Upper lobe of right lung (tissue), 1 donor: ENCODE measurements around the gene MIPEP. TPM values are rescaled to one million over a fixed set of nuclear protein-coding genes. Genes with fewer than 3 reads are reported as not detected.

Experiments
- ATAC-seq: fragments of 200-7000 bp; cut with Tn5 transposase; one replicate; pipeline ENCODE4 v1.9.1; 2020; ENCODE audit warnings: mild to moderate bottlenecking, moderate library complexity
- DNase-seq: peaks from one replicate; pipeline ENCODE4 v3.0.0-alpha.2; 2020
- H3K27ac ChIP-seq: fragments of 200-600 bp; one replicate; pipeline ENCODE4 v1.8.0; 2022
- H3K27me3 ChIP-seq: fragments of 200-600 bp; one replicate; pipeline ENCODE4 v1.8.0; 2022; ENCODE audit warnings: mild to moderate bottlenecking
- H3K36me3 ChIP-seq: fragments of 200-600 bp; one replicate; pipeline ENCODE4 v1.8.0; 2022
- H3K4me1 ChIP-seq: fragments of 200-600 bp; one replicate; pipeline ENCODE4 v1.8.0; 2022
- H3K4me3 ChIP-seq: fragments of 200-600 bp; one replicate; pipeline ENCODE4 v1.8.0; 2022; ENCODE audit warnings: mild to moderate bottlenecking
- H3K9me3 ChIP-seq: fragments of 200-600 bp; one replicate; pipeline ENCODE4 v1.8.0; 2022
- intact Hi-C: fragments of 100-400 bp; cut with DNase I; formaldehyde crosslinking; loops from one replicate; pipeline ENCODE4 v1.11.0; 2022
- total RNA-seq: library from RNA; stranded (reverse); fragmentation: NEBNext Ultra II Directional; extraction: Animal tissue kit (Norgen Biotek cat#: 25700); gene quantifications from one replicate; pipeline ENCODE4 v1.2.1, GENCODE V29; 2021
- TF ChIP-seq, protein P1 (sequence below): fragments of 200-600 bp; IDR thresholded peaks from one replicate; pipeline ENCODE4 v1.8.0; 2022; ENCODE audit warnings: antibody characterized with exemption
- donor health status: DM: no; HTN: yes; CAD: no; lungs with severe emphysema.

MIPEP gene
- total RNA-seq, 1 donor from 2014 or later = 13.3 TPM

DNA sequence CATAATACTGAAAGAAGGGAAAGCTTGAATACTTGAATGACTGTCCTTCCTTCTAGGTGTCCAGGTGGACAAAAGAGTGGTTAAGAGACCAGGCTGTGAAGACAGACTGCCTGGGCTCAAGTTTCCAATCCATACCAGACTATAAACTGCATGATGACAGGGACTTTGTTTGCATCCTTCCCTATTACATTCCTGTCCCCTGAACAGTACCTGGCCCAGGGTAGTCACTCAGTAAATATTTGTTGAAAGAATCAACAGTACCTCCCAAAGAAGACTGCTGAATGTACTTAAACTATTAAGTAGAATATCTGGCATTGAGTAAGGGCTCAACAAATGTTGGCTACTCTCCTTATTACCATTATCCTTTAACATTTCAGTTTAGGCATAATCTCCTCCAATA lies 29.7 kb downstream of the MIPEP start:
- intact Hi-C loops = no loop called here
- H3K9me3 ChIP-seq = no peaks in the 10 kb centered on the region

DNA sequence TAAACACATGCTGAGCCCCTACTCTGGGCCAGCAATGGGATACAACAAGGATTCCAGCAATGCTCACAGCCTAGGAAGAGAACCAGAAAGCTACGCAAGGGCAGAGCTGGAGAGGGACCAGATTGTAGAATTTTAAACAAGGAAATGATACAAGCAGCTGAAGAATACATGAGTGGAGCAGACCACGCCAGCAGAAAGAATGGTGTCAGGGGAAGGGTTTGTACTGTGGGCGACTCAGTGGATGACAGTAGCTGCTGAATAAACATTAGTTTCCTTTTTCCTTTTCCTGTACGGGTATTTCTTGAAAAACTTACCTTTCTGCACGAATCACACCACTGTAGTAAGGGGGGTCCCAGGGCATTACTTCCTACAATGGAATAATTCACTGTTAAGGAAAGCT lies 30.7 kb downstream of the MIPEP start:
- intact Hi-C loops = no loop called here
- TF ChIP-seq, protein P1, sequence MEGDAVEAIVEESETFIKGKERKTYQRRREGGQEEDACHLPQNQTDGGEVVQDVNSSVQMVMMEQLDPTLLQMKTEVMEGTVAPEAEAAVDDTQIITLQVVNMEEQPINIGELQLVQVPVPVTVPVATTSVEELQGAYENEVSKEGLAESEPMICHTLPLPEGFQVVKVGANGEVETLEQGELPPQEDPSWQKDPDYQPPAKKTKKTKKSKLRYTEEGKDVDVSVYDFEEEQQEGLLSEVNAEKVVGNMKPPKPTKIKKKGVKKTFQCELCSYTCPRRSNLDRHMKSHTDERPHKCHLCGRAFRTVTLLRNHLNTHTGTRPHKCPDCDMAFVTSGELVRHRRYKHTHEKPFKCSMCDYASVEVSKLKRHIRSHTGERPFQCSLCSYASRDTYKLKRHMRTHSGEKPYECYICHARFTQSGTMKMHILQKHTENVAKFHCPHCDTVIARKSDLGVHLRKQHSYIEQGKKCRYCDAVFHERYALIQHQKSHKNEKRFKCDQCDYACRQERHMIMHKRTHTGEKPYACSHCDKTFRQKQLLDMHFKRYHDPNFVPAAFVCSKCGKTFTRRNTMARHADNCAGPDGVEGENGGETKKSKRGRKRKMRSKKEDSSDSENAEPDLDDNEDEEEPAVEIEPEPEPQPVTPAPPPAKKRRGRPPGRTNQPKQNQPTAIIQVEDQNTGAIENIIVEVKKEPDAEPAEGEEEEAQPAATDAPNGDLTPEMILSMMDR = no peak
- no peaks in the 10 kb centered on the region for H3K4me1 ChIP-seq
- DNase-seq (no peak), ATAC-seq (no peak)
- H3K9me3 ChIP-seq = no peaks in the 10 kb centered on the region
- no peak overlapping the region for H3K27ac ChIP-seq
- peaks cover 12% of the 10 kb centered on the region for H3K36me3 ChIP-seq
- no peak overlapping the region for H3K4me3 ChIP-seq
- H3K27me3 ChIP-seq = no peaks in the 10 kb centered on the region

More for the DNA sequence above, 29.7 kb downstream of the MIPEP start:
- ATAC-seq (peak; percentile 20), DNase-seq (no peak)
- TF ChIP-seq, protein P1 = no peak
- no peak overlapping the region for H3K27ac ChIP-seq
- no peaks in the 10 kb centered on the region for H3K4me1 ChIP-seq
- H3K36me3 ChIP-seq = peaks cover 12% of the 10 kb centered on the region
- no peak overlapping the region for H3K4me3 ChIP-seq
- H3K27me3 ChIP-seq = no peaks in the 10 kb centered on the region

DNA sequence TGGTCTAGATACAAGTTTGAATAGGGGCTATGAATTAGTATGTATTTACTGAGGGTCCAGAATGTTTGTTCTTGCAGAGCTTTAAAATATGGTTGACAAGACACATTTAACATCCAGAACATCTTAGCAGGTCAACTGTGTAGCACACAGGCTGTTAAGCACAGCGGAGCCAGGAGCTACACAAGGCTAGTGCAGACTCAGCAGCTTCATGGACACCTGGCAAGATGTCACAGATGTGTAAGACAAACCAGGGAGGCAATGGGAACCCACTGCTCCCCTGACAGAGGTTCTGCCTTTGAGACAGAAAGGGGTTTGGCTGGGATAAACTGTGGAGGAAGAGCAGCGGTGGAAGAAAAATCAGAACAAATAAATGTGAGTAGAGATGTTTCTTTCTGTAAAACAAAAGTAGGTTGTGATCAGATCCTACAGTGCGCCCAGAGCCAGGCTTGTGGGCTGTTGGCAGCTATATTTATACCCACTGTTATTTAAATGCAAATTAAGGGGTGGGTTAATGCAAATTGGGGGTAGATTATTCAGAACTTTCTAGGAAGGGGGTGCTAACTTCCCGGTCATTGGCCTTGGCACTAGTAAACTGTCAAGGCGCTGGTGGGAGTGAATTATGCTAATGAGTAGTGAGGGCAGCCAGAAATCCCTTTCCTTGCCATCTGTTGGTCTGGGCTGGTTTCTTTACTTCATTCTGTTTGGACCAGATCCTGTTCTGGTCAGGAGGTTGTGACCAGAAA lies 33.0 kb downstream of the MIPEP start:
- no peaks in the 10 kb centered on the region for H3K4me1 ChIP-seq
- TF ChIP-seq, protein P1 = no peak
- intact Hi-C loops = no loop called here
- no peaks in the 10 kb centered on the region for H3K9me3 ChIP-seq
- H3K4me3 ChIP-seq = no peak overlapping the region
- H3K36me3 ChIP-seq = peaks cover 3% of the 10 kb centered on the region
- DNase-seq (no peak), ATAC-seq (no peak)
- H3K27me3 ChIP-seq = no peaks in the 10 kb centered on the region
- H3K27ac ChIP-seq = no peak overlapping the region

DNA sequence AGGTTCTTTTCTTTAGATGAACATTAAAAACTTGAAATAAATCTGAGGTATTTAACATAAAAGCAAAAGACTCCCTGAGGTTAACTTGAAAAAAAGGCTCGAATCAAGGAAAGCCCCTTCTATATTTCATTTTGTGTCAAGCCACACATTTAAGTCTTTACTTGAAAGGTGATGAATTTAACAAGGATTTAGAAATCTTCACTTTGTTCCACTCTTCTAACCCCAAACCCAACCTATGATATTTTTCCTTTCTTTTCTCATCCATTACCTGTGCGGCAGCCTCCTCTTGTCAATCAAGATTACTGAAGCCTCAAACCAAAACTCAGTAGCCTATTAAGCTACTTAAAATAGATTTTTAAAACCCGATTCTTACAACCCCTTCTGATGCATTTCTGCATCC lies 33.8 kb downstream of the MIPEP start:
- no peaks in the 10 kb centered on the region for H3K27me3 ChIP-seq
- H3K4me1 ChIP-seq = no peaks in the 10 kb centered on the region
- intact Hi-C loops = no loop called here
- no peak overlapping the region for H3K4me3 ChIP-seq
- DNase-seq (no peak), ATAC-seq (no peak)
- H3K9me3 ChIP-seq = no peaks in the 10 kb centered on the region
- no peaks in the 10 kb centered on the region for H3K36me3 ChIP-seq
- H3K27ac ChIP-seq = no peak overlapping the region
- TF ChIP-seq, protein P1 = no peak

DNA sequence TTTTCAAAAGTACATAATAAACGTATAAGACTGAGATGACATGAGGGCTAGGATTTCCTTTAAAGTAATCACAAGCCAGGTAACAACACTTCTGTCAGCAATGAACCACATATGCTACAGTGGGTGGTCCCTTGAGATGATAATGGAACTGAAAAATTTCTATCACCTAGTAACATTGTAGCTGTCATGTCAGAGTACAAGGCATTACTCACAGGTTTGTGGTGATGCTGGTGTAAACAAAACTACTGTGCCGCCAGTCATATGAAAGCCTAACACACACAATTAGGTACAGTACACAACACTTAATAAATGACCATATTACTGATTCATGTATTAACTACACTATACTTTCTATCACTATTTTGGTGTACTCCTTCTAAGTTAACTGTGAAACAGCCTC lies 36.8 kb downstream of the MIPEP start:
- no peaks in the 10 kb centered on the region for H3K9me3 ChIP-seq
- no peak overlapping the region for H3K27ac ChIP-seq
- DNase-seq (no peak), ATAC-seq (no peak)
- no peak overlapping the region for H3K4me3 ChIP-seq
- intact Hi-C loops = no loop called here
- H3K36me3 ChIP-seq = no peaks in the 10 kb centered on the region
- no peaks in the 10 kb centered on the region for H3K4me1 ChIP-seq
- no peaks in the 10 kb centered on the region for H3K27me3 ChIP-seq
- TF ChIP-seq, protein P1 = no peak
